Activated T-cell treated with anti-CD3 and anti-CD28 coated beads, Interleukin-2, amount 50 U/mL, for 24 hours (primary cell): ENCODE measurements around the gene KRTDAP.

Experiments used
- DNase-seq: peaks from one replicate; pipeline ENCODE4 v3.0.0-alpha.2; 2020
- H3K27ac Mint-ChIP-seq: 2 replicates; pipeline ENCODE4 v1.8.0; 2020; ENCODE audit warnings: mild to moderate bottlenecking, mixed read lengths
- H3K27me3 Mint-ChIP-seq: 2 replicates; pipeline ENCODE4 v1.8.0; 2020; ENCODE audit warnings: mixed read lengths
- H3K36me3 Mint-ChIP-seq: 2 replicates; pipeline ENCODE4 v1.8.0; 2020; ENCODE audit warnings: low read depth, mixed read lengths
- H3K4me1 Mint-ChIP-seq: 2 replicates; pipeline ENCODE4 v1.8.0; 2020; ENCODE audit warnings: low read depth, mixed read lengths
- H3K4me3 Mint-ChIP-seq: 2 replicates; pipeline ENCODE4 v1.8.0; 2020; ENCODE audit warnings: mild to moderate bottlenecking, moderate library complexity, mixed read lengths
- H3K9me3 Mint-ChIP-seq: 2 replicates; pipeline ENCODE4 v1.8.0; 2020; ENCODE audit warnings: mixed read lengths

Gene KRTDAP

DNA sequence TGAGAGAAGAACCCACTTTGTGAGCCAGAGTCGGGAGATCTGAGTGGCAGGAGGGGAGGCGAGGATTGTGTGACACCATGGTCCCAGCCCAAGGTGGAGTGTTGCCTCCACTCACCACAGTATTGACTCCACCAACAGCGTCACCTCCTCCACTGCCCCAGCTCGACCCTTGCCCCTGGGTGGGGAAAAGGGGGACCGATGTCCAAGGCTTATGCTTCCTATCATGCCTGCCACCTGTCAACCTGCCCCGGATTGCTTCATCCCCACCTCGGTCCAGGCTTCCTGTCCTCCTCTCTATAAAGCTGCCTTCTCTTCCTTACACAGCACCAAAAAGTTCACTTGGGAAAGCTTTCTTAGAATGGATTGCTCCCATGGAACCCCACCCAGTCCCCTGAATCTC, 15.7 kb upstream of the KRTDAP start:
- H3K27me3 Mint-ChIP-seq = peaks cover 52% of the 10 kb centered on the region
- no peak overlapping the region for H3K4me3 Mint-ChIP-seq
- H3K36me3 Mint-ChIP-seq = no peaks in the 10 kb centered on the region
- no peak for DNase-seq
- H3K27ac Mint-ChIP-seq = no peak overlapping the region
- H3K9me3 Mint-ChIP-seq = no peaks in the 10 kb centered on the region
- peaks cover 16% of the 10 kb centered on the region for H3K4me1 Mint-ChIP-seq

GRCh38 chr19:35502751-35503150, 12.5 kb upstream of the KRTDAP start:
- Mint-ChIP-seq H3K36me3 (no peaks in the 10 kb centered on the region), H3K4me1 (no peaks in the 10 kb centered on the region), H3K27me3 (peaks cover 23% of the 10 kb centered on the region), H3K9me3 (no peaks in the 10 kb centered on the region), H3K27ac (no peak overlapping the region), H3K4me3 (no peak overlapping the region)
- no peak for DNase-seq

GRCh38 chr19:35501684-35502083, 11.4 kb upstream of the KRTDAP start:
- Mint-ChIP-seq H3K36me3 (no peaks in the 10 kb centered on the region), H3K9me3 (no peaks in the 10 kb centered on the region), H3K4me1 (no peaks in the 10 kb centered on the region), H3K27me3 (peaks cover 14% of the 10 kb centered on the region), H3K4me3 (no peak overlapping the region), H3K27ac (no peak overlapping the region)
- no peak for DNase-seq

GRCh38 chr19:35500611-35501010, 10.3 kb upstream of the KRTDAP start:
- Mint-ChIP-seq H3K9me3 (no peaks in the 10 kb centered on the region), H3K4me3 (no peak overlapping the region), H3K27ac (no peak overlapping the region), H3K27me3 (peaks cover 13% of the 10 kb centered on the region), H3K36me3 (no peaks in the 10 kb centered on the region), H3K4me1 (peaks cover under 1% of the 10 kb centered on the region)
- DNase-seq = no peak

DNA sequence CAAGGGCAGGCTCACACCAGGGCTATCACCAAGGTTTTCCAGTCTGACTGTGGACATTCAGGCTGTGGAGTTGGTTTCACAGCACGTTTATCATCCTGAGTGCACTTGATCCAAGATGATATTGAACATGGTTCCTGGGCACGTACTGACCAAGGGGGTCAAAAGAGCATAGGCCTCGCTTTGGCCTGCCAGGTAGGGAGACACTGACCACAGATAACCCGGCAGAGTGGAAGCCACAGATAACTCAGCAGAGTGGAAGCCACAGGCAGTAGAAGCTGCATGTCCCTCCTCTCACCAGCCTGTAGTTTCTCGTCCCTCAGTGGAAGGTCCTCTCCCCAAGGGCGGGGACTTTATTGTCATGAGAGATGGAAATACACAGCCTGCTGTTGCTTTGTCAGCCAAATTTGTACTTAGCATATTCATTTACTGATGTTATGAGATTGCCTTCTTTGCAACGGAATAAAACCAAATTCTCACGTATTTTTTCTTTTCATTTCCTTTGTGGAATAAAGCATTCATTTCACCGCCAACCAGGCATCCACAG, 8.8 kb upstream of the KRTDAP start:
- H3K36me3 Mint-ChIP-seq = no peaks in the 10 kb centered on the region
- DNase-seq = no peak
- H3K27me3 Mint-ChIP-seq = peaks cover 9% of the 10 kb centered on the region
- H3K9me3 Mint-ChIP-seq = no peaks in the 10 kb centered on the region
- H3K4me1 Mint-ChIP-seq = peaks cover 8% of the 10 kb centered on the region
- H3K4me3 Mint-ChIP-seq = no peak overlapping the region
- no peak overlapping the region for H3K27ac Mint-ChIP-seq

DNA sequence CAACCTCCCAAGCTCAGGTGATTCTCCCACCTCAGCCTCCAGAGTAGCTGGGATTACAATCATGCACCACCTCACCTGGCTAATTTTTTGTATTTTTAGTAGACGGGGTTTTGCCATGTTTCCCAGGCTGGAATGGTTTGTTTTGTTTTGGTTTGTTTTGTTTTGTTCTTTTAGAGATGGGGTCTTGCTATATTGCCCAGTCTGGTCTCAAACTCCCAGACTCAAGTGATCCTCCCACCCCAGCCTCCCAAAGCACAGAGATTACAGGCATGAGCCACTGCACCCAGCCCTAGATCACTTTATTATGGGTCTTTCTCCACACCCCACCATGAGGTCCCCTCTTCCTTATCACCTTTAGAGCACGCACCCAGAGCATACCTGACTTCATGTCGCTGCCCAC, 8.0 kb upstream of the KRTDAP start:
- no peak overlapping the region for H3K4me3 Mint-ChIP-seq
- no peak overlapping the region for H3K27ac Mint-ChIP-seq
- H3K4me1 Mint-ChIP-seq = peaks cover 8% of the 10 kb centered on the region
- H3K27me3 Mint-ChIP-seq = peaks cover 13% of the 10 kb centered on the region
- no peaks in the 10 kb centered on the region for H3K36me3 Mint-ChIP-seq
- DNase-seq = no peak
- no peaks in the 10 kb centered on the region for H3K9me3 Mint-ChIP-seq

- DNase-seq = no peak
- Mint-ChIP-seq H3K36me3 (no peaks in the 10 kb centered on the region), H3K9me3 (no peaks in the 10 kb centered on the region), H3K27ac (no peak overlapping the region), H3K27me3 (peaks cover 21% of the 10 kb centered on the region), H3K4me1 (peaks cover 8% of the 10 kb centered on the region), H3K4me3 (no peak overlapping the region)
Measured at GRCh38 chr19:35497406-35497805, 7.1 kb upstream of the KRTDAP start.

DNA sequence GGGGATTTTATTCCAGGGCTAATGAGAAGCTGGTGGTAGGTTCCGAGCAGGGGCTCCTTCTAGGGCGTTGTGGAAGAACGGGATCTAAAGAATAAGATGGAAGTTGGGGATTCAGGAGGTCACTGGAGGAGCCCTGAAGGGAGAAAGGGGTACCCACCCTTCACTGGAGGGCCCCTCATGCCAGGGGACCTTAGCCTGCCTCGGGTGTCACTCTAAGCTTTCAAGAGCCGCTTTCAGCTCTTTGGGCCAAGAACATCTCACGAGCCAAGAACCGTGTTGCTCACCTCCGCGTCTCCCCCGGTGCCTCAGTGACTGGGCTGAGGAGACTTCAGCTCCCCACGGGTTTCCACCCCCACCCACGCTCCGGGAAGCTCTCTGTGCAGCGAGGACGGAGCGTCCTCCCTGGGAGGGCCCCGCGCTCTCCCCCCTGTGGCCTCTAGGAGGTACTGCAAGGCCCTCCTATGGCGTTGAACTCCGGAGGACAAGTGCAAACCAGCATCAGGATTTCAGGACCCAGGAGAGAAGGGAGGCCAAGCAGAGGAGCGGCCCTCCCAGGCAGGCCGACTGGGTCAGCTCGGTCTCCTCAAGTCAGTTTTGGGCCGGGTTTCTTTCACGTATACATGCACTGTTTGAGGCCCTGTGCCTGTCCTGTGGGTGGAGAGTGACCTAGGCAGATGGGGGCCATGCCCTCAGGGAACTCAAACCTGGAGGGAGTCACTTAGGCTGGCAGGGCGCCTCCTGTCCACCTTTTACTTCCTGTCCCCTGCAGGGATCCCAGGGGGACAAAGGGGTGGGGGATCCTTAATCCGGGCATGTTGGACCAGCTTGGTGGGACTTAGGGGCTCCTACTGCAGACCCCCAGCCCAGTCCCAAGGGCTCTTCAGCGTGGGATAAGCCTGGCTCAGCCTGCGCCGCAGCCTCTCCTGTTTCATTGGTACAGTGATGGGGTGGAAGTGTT, 5.1 kb upstream of the KRTDAP start:
- Mint-ChIP-seq H3K27ac (peak overlapping the region; percentile 14), H3K9me3 (no peaks in the 10 kb centered on the region), H3K36me3 (no peaks in the 10 kb centered on the region), H3K4me3 (peak overlapping the region; percentile 23), H3K27me3 (peaks cover 25% of the 10 kb centered on the region), H3K4me1 (peaks cover 8% of the 10 kb centered on the region)
- peak; percentile 83 for DNase-seq

DNA sequence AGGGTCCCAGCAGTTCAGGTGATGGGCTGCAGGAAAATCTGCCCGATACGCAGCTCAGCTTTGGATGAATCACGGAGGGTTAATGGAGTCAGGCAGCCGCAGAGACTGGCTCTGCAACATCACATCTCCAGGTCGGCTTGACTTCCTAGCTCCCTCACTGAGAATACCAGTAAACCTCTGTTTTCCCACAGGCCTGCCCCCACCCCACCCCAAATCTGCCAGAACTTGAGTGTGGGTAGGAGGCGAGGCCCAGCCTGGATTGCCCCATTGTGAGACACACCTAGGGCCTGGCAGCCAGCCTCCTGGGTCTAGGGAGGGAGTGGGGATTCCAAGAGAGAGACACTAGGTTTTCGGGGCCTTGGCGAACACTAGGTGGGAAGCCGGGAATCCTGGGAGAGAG, 3.7 kb upstream of the KRTDAP start:
- H3K36me3 Mint-ChIP-seq = no peaks in the 10 kb centered on the region
- H3K4me1 Mint-ChIP-seq = peaks cover 8% of the 10 kb centered on the region
- peaks cover 30% of the 10 kb centered on the region for H3K27me3 Mint-ChIP-seq
- H3K9me3 Mint-ChIP-seq = no peaks in the 10 kb centered on the region
- no peak overlapping the region for H3K4me3 Mint-ChIP-seq
- DNase-seq = no peak
- H3K27ac Mint-ChIP-seq = no peak overlapping the region

GRCh38 chr19:35491836-35492360, 1.6 kb upstream of the KRTDAP start:
- Mint-ChIP-seq H3K4me1 (peaks cover 10% of the 10 kb centered on the region), H3K27me3 (peaks cover 33% of the 10 kb centered on the region)

DNA sequence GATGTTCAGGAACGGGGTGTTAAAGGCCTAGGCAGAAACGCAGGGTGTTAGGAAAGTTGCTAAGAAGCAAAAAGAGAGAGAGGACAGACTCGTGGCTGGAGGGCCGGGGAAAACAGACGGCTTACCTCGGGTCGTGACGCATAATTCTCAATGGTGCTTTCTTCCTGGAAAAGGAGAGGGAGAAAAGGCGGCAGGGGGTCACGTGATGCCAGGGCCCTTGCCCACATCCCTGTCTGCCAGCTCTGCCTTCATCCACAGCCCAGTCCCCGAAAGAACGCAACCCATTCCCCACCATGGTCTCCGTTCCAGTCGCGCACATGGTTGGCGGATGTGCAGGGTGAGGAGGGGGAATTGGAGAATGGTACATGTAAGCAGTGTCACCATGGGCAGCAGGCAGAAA, 1.6 kb downstream of the KRTDAP start:
- DNase-seq = no peak

More at GRCh38 chr19:35491836-35492360, 1.6 kb upstream of the KRTDAP start:
- H3K27ac Mint-ChIP-seq = no peak overlapping the region
- no peak overlapping the region for H3K4me3 Mint-ChIP-seq
- no peak for DNase-seq
- no peaks in the 10 kb centered on the region for H3K36me3 Mint-ChIP-seq
- H3K9me3 Mint-ChIP-seq = no peaks in the 10 kb centered on the region

GRCh38 chr19:35487656-35488182, 2.5 kb downstream of the KRTDAP start:
- DNase-seq = no peak
- H3K36me3 Mint-ChIP-seq = no peaks in the 10 kb centered on the region
- no peak overlapping the region for H3K27ac Mint-ChIP-seq
- no peak overlapping the region for H3K4me3 Mint-ChIP-seq
- no peaks in the 10 kb centered on the region for H3K9me3 Mint-ChIP-seq
- H3K27me3 Mint-ChIP-seq = peaks cover 23% of the 10 kb centered on the region
- H3K4me1 Mint-ChIP-seq = peaks cover 12% of the 10 kb centered on the region

More for the DNA sequence above, 1.6 kb downstream of the KRTDAP start:
- Mint-ChIP-seq H3K4me1 (peaks cover 9% of the 10 kb centered on the region), H3K27me3 (peaks cover 30% of the 10 kb centered on the region), H3K27ac (no peak overlapping the region), H3K36me3 (no peaks in the 10 kb centered on the region), H3K9me3 (no peaks in the 10 kb centered on the region), H3K4me3 (no peak overlapping the region)

GRCh38 chr19:35486268-35486708, 4.0 kb downstream of the KRTDAP start:
- DNase-seq = no peak
- H3K4me1 Mint-ChIP-seq = peaks cover 12% of the 10 kb centered on the region
- H3K9me3 Mint-ChIP-seq = no peaks in the 10 kb centered on the region
- H3K4me3 Mint-ChIP-seq = no peak overlapping the region
- no peaks in the 10 kb centered on the region for H3K36me3 Mint-ChIP-seq
- peaks cover 12% of the 10 kb centered on the region for H3K27me3 Mint-ChIP-seq
- H3K27ac Mint-ChIP-seq = no peak overlapping the region

DNA sequence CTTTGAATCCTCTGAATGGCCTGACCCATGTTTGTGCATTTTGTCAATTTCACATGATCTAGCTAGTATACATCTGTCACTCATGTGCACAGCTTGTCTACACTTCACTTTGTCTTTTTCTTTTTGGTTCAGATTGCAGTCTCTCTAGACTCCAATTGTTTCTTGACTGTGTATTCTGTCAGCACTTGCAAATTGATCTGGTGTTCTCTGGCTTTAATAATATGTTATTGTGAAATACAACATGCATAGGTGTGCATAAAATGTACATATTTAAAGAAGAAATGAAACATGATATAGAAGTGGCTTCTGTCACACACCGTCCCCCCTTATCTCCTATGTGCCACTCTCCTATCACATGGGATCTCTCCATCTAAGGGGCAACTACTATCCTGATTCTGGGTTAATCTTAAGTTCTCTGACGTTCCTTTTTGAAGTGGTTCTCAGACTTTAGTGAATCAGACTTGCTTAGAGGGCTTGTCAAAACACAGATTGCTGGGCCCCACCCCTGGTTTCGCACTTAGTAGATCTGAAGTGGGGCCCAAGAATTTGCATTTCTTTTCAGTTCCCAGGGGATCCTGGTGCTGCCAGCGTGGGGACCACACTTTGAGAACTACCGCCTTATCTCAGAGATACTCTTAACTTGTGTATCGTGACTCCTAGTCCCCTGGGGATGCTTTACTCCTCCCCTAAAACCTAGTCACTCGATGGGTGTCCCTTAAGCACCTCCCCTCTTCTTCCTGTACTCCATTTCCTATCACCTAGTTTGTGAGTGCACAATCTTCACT, 5.8 kb downstream of the KRTDAP start:
- DNase-seq = no peak

More for the DNA sequence above, 5.8 kb downstream of the KRTDAP start:
- H3K27me3 Mint-ChIP-seq = peaks cover 7% of the 10 kb centered on the region
- H3K4me3 Mint-ChIP-seq = no peak overlapping the region
- H3K4me1 Mint-ChIP-seq = peaks cover 12% of the 10 kb centered on the region
- no peaks in the 10 kb centered on the region for H3K36me3 Mint-ChIP-seq
- H3K9me3 Mint-ChIP-seq = no peaks in the 10 kb centered on the region
- no peak overlapping the region for H3K27ac Mint-ChIP-seq
